Dermis microvascular lymphatic vessel endothelial cell (primary cell): ENCODE measurements around the gene MLYCD. TPM values are rescaled to one million over a fixed set of nuclear protein-coding genes. Genes with fewer than 3 reads are reported as not detected.

Source experiments
- DNase-seq, 2 donors: peaks; one replicate each; pipeline versions ENCODE4 v3.0.0 to v3.0.0-alpha.2; 2010; ENCODE audit warnings: low read depth in 2 of 2
- total RNA-seq: library from RNA; depleted of rRNA; stranded (reverse); fragments of >200 nt; gene quantifications from 2 replicates; pipeline ENCODE4 v1.2.1, GENCODE V29; 2014

Gene MLYCD
- total RNA-seq, 1 donor from 2014 or later: 1.7 TPM

GRCh38 chr16:83968891-83969649 lies 70.2 kb downstream of the MLYCD start:
- DNase-seq: no peak

- no peak for DNase-seq
Observed at GRCh38 chr16:83969771-83970429, 71.0 kb downstream of the MLYCD start.

GRCh38 chr16:83970430-83970815 lies 71.5 kb downstream of the MLYCD start:
- no peak for DNase-seq

- DNase-seq: no peak
Observed at GRCh38 chr16:83971165-83972130, 72.5 kb downstream of the MLYCD start.

GRCh38 chr16:83972256-83973008 lies 73.5 kb downstream of the MLYCD start:
- DNase-seq: no peak

GRCh38 chr16:83973077-83973476 lies 74.2 kb downstream of the MLYCD start:
- DNase-seq: no peak

GRCh38 chr16:83973581-83974385 lies 74.9 kb downstream of the MLYCD start:
- DNase-seq: no peak

GRCh38 chr16:83974475-83974874 lies 75.6 kb downstream of the MLYCD start:
- DNase-seq: no peak

GRCh38 chr16:83975590-83976260 lies 76.8 kb downstream of the MLYCD start:
- DNase-seq: no peak

Other genes with a start within 250 kb of the MLYCD start
- gene HSBP1, start 91.1 kb upstream of the MLYCD start, total RNA-seq: 99.9 and 124 TPM in 2 replicates
- 0.77 and 1.3 TPM in 2 replicates for gene OSGIN1, start 54.1 kb downstream of the MLYCD start, total RNA-seq
- gene NECAB2, start 69.1 kb downstream of the MLYCD start, total RNA-seq: not detected in 2 replicates
- gene SLC38A8, start 143.7 kb downstream of the MLYCD start, total RNA-seq: not detected in 2 replicates
- 78.9 and 102 TPM in 2 replicates for gene MBTPS1, start 217.8 kb downstream of the MLYCD start, total RNA-seq
- gene HSDL1, start 246.1 kb downstream of the MLYCD start, total RNA-seq: 24.9 and 40.5 TPM in 2 replicates
- under 0.01 TPM in 1 of 2 replicates, not detected in the other for gene DNAAF1, start 246.2 kb downstream of the MLYCD start, total RNA-seq